ENCODE measurements around the gene FLOT1. TPM values are rescaled to one million over a fixed set of nuclear protein-coding genes. Genes with fewer than 3 reads are reported as not detected.
A peak's percentile ranks its signal among the peaks of the same experiment; 100 is the strongest.

Gene FLOT1
- total and polyA plus RNA-seq, 7 experiments from 2014 or later: 59.4 to 204 (median 85.4) TPM

DNA sequence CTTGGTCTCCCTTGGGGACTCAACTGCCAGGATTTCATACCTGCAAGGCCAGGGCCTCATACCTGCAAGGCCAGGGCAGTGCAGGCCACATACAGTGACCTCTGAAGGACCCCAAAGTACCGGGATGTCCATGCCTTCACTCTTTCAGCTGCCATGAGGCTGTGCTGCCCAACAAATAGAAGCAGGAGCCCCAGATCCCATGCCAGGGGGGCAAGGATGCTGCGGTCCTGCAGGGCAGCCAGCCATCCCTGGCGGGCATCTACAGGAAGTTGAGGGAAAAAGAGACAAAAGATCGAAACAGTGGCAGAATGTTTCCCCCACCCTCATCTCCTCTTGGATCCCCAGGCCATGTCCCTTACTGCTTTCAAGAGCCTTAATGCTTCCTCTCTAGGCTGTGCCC lies 52.5 kb downstream of the FLOT1 start:
- Mint-ChIP-seq H3K4me1 (peaks cover 45 to 50% (median 48%) of the 10 kb centered on the region in 7 donors), H3K27ac (peak overlapping the region; percentile 74 to 99 (median 87)), H3K27me3 (no peaks in the 10 kb centered on the region), H3K36me3 (peaks cover 5 to 23% (median 6%) of the 10 kb centered on the region in 5 donors), H3K4me3 (peak overlapping the region; percentile 71 to 100 (median 90)), H3K9me3 (no peaks in the 10 kb centered on the region)
- Histone ChIP-seq H3K4me3 (ENCODE audit: low read length) (peak overlapping the region; percentile 64), H3K27ac (ENCODE audit: low read depth, low read length) (peak overlapping the region; percentile 95), H3K9me3 (ENCODE audit: control insufficient read depth in 2 of 3, low read length in 3 of 3) (no peaks in the 10 kb centered on the region), H3K4me1 (ENCODE audit: control insufficient read depth in 2 of 2, insufficient read depth in 2 of 2, low read length in 2 of 2) (peaks cover 21 to 31% of the 10 kb centered on the region in 2 donors), H3K27me3 (ENCODE audit: control insufficient read depth in 2 of 2, insufficient read depth in 2 of 2, low read length in 2 of 2) (no peaks in the 10 kb centered on the region), H3K36me3 (ENCODE audit: control insufficient read depth in 2 of 3, insufficient read depth in 3 of 3, low read length in 3 of 3) (peaks cover 0 to 18% (median 0%) of the 10 kb centered on the region in 3 experiments)
- POLR2A ChIA-PET: interaction anchor here (0.7 to 5.3 kb wide), 5 partner anchors 9 to 75 kb away, joined by 3 to 38 read pairs (median 5); partner anchors contain the start of gene MDC1
- ATAC-seq (no peak), DNase-seq (no peak)
- CTCF ChIA-PET: interaction anchor here (1.4 to 2.9 kb wide), 3 partner anchors 11 to 32 kb away, joined by 5 to 12 read pairs (median 8); partner anchors contain the start of gene DHX16
- intact Hi-C loops (cut with micrococcal nuclease): loop anchor here in 1 of 2 donors (1.0 kb wide), 1 partner anchor 27 kb away; the partner anchor contains the start of gene MDC1

DNA sequence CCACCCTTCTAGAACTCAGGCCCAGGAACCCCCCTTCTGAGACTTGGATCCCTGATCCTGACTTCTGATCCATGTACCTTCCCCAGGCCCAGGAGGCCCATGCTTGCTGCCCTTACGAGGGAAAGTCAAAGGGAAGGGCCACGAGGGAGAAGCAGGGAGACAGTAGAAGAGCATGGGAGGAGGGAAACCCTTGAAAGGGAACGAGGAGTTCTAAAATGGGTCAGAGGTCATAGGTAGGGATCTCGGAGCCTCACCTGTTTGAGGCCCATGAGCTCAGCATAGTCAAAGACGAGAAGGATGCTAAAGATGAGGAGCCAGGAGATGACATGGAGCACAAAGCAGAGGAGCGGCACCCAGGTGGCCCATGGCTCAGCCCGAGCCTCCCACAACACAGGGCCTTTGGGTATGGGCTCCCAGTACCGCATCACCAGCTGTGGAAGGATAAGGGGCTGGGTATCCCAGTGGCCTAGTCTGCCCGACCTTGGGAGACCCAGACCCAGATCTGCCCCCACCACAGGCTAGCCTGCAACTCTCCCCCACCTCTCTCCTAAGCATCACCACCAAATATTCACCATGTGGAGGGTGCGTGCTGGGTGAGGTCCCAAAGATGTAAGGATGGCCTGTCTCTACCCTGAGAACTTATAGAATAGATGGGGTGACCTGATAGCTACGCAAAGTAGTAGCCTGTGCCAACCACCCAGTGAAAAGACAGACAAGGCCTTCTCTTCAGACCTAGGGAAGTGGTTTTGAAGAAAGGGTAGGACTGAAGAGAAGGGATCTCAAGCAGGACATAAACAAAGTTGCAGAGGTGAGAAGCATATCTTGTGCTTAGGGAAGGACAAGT lies 53.2 kb downstream of the FLOT1 start:
- peaks cover 0 to under 1% (median 0%) of the 10 kb centered on the region in 11 donors for H3K9me3 Mint-ChIP-seq
- Histone ChIP-seq H3K4me1 (ENCODE audit: control insufficient read depth in 2 of 2, insufficient read depth in 2 of 2, low read length in 2 of 2) (peaks cover 21 to 31% of the 10 kb centered on the region in 2 donors), H3K27me3 (ENCODE audit: control insufficient read depth in 2 of 2, insufficient read depth in 2 of 2, low read length in 2 of 2) (no peaks in the 10 kb centered on the region), H3K9me3 (ENCODE audit: control insufficient read depth in 2 of 3, low read length in 3 of 3) (no peaks in the 10 kb centered on the region), H3K27ac (ENCODE audit: low read depth, low read length) (peak overlapping the region; percentile 95), H3K4me3 (ENCODE audit: low read length) (no peak overlapping the region), H3K36me3 (ENCODE audit: control insufficient read depth in 2 of 3, insufficient read depth in 3 of 3, low read length in 3 of 3) (peaks cover 0 to 20% (median 0%) of the 10 kb centered on the region in 3 experiments)
- DNase-seq: no peak
- H3K27me3 Mint-ChIP-seq: no peaks in the 10 kb centered on the region
- peaks cover 6 to 27% (median 9%) of the 10 kb centered on the region in 5 donors for H3K36me3 Mint-ChIP-seq
- peak overlapping the region in 8 of 9 donors; percentile 78 to 99 (median 92) for H3K27ac Mint-ChIP-seq
- ATAC-seq: no peak
- intact Hi-C loops (cut with micrococcal nuclease): no loop called here
- H3K4me3 Mint-ChIP-seq: peak overlapping the region; percentile 81 to 100 (median 96)
- CTCF ChIA-PET: interaction anchor here (0.9 to 2.7 kb wide), 3 partner anchors 28 to 34 kb away, joined by 3 to 10 read pairs (median 4); partner anchors contain the start of gene MDC1
- H3K4me1 Mint-ChIP-seq: peaks cover 45 to 52% (median 48%) of the 10 kb centered on the region in 7 donors
- POLR2A ChIA-PET: interaction anchor here (0.7 to 5.3 kb wide), 11 partner anchors 8 to 74 kb away, joined by 3 to 38 read pairs (median 4); partner anchors contain the start of genes FLOT1, MDC1 and MRPS18B

DNA sequence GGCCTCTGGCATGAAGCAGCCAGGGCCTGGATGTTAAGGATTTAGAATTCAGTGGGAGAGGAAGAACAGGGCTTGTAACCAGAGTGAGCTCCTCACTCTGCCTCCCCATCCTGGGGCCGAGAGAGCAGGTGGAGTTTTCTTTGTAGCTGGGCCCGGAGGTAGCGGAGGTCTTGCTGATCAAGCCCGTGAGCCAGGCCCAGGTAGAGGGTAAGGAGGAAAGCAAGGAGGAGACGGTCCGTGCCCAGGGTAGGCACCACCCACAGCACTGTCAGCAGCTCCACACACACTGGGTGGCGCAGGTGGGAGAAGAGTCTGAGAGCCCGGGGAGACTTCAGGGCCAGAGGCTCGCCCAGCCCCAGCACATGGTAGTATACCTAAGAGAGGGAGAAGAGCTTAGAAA lies 53.9 kb downstream of the FLOT1 start:
- ChIA-PET CTCF (interaction anchor here (0.9 to 2.7 kb wide), 5 partner anchors 29 to 43 kb away, joined by 3 to 10 read pairs (median 4); partner anchors contain the start of gene MDC1), POLR2A (interaction anchor here (0.6 to 5.3 kb wide), 12 partner anchors 7 to 723 kb away, joined by 3 to 38 read pairs (median 4); partner anchors contain the start of genes FLOT1, MDC1 and MRPS18B)
- ATAC-seq (no peak), DNase-seq (no peak)
- Histone ChIP-seq H3K27ac (ENCODE audit: low read depth, low read length) (peak overlapping the region; percentile 95), H3K4me3 (ENCODE audit: low read length) (no peak overlapping the region), H3K36me3 (ENCODE audit: control insufficient read depth in 2 of 3, insufficient read depth in 3 of 3, low read length in 3 of 3) (peaks cover 0 to 27% (median 0%) of the 10 kb centered on the region in 3 experiments), H3K4me1 (ENCODE audit: control insufficient read depth in 2 of 2, insufficient read depth in 2 of 2, low read length in 2 of 2) (peaks cover 21 to 31% of the 10 kb centered on the region in 2 donors), H3K27me3 (ENCODE audit: control insufficient read depth in 2 of 2, insufficient read depth in 2 of 2, low read length in 2 of 2) (no peaks in the 10 kb centered on the region), H3K9me3 (ENCODE audit: control insufficient read depth in 2 of 3, low read length in 3 of 3) (no peaks in the 10 kb centered on the region)
- peaks cover 0 to 5% (median 0%) of the 10 kb centered on the region in 11 donors for H3K9me3 Mint-ChIP-seq
- H3K27me3 Mint-ChIP-seq: no peaks in the 10 kb centered on the region
- intact Hi-C loops (cut with micrococcal nuclease): no loop called here
- H3K4me1 Mint-ChIP-seq: peaks cover 45 to 56% (median 48%) of the 10 kb centered on the region in 7 donors
- peaks cover 6 to 34% (median 9%) of the 10 kb centered on the region in 5 donors for H3K36me3 Mint-ChIP-seq
- peak overlapping the region; percentile 65 to 99 (median 92) for H3K27ac Mint-ChIP-seq
- H3K4me3 Mint-ChIP-seq: peak overlapping the region; percentile 90 to 100 (median 97)

DNA sequence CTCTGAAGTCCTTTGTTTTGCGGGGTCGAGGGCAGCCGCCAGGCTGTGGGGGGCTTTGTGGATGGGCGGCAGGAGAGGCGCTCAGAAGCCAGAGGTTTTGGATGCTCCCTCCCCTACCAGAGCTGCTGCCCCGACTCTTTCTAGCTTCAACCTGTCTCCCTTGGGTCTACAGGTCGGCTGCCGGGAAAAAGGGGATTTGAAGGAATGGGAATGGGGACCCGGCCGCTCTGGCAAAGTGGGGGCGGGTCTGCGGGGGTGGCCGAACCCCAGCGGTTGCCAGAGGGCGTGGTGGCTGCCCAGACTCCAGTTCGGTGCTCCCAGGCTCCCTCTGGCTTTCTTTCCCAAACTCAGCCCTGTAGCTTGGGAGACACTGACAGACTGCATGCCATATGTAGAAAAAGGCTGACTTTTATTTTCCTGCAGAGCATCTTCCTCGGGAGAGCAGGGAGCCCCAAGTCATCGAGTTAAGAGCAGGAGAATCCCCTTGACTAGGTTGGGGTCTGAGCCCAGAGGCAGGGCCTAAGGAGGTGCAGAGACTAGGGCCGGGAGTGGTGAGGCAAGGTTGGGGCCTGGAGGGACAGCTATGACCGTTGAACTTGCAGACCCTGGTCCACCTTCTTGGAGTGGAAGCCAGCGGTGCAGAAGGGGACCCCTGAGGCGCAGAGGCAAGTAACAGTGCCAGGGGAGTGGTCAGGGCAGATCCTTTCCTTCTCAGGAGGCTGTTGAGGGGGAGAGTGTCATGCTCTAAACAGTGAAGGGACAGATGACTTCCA lies 54.6 kb downstream of the FLOT1 start:
- CTCF ChIA-PET: interaction anchor here (0.8 to 2.7 kb wide), 5 partner anchors 9 to 43 kb away, joined by 3 to 10 read pairs (median 3); partner anchors contain the start of gene MDC1
- Mint-ChIP-seq H3K9me3 (peaks cover 0 to 5% (median 0%) of the 10 kb centered on the region in 11 donors), H3K27me3 (no peaks in the 10 kb centered on the region), H3K36me3 (peaks cover 6 to 41% (median 11%) of the 10 kb centered on the region in 5 donors), H3K4me3 (peak overlapping the region; percentile 90 to 100 (median 97)), H3K4me1 (peaks cover 45 to 56% (median 48%) of the 10 kb centered on the region in 7 donors), H3K27ac (peak overlapping the region; percentile 65 to 99 (median 92))
- peak overlapping the region; percentile 98 for H3K4me3 ChIP-seq (ENCODE audit: low read length)
- intact Hi-C loops (cut with micrococcal nuclease): loop anchor here in 1 of 2 donors (1.0 kb wide), 1 partner anchor 71 kb away; the partner anchor contains the start of genes MRPS18B and PPP1R10
- peaks cover 0 to 34% (median 0%) of the 10 kb centered on the region in 3 experiments for H3K36me3 ChIP-seq (ENCODE audit: control insufficient read depth in 2 of 3, insufficient read depth in 3 of 3, low read length in 3 of 3)
- H3K4me1 ChIP-seq (ENCODE audit: control insufficient read depth in 2 of 2, insufficient read depth in 2 of 2, low read length in 2 of 2): peaks cover 21 to 31% of the 10 kb centered on the region in 2 donors
- no peak for ATAC-seq
- no peaks in the 10 kb centered on the region for H3K9me3 ChIP-seq (ENCODE audit: control insufficient read depth in 2 of 3, low read length in 3 of 3)
- DNase-seq: no peak
- peak overlapping the region; percentile 95 for H3K27ac ChIP-seq (ENCODE audit: low read depth, low read length)
- H3K27me3 ChIP-seq (ENCODE audit: control insufficient read depth in 2 of 2, insufficient read depth in 2 of 2, low read length in 2 of 2): no peaks in the 10 kb centered on the region
- POLR2A ChIA-PET: interaction anchor here (0.6 to 5.3 kb wide), 13 partner anchors 7 to 723 kb away, joined by 3 to 38 read pairs (median 3); partner anchors contain the start of genes FLOT1, MDC1, MRPS18B and TUBB

DNA sequence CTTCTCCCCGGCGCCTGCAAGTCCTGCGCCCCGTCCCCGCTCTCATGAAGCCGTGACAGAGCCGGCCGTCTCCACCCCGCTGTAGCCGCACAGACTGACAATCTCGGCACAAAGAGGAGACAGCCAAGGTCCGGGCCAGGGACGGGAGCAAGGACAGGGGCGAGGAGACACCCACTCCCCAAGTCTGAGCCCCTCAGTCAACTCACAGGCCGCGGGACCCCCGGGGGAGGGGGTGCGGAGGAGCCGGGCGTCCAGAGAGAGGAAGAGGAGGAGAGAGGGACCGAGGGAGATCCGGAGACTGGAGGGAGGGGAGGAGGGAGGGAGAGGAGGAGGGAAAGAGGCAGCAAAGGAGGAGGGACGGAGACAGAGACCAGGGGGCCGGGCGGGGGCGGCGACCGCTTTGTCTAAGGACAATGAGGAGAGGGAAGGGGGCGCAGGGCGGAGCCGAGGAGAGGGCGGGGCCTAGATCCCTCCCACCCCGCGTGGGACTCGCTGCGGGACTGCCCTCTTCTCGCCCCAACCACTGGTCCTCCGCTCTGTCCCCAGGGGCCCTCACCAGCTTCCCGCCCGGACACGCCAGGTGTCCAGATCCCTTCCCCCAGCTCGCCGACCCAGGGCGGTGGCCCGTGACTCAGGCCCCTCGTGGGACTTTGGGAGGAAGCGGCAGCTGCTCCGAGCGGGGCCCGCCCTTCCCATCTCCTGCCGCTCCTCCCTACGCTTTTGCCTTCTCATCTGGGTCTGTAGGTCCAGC lies 55.4 kb downstream of the FLOT1 start:
- H3K4me3 Mint-ChIP-seq: peak overlapping the region; percentile 90 to 100 (median 97)
- H3K27me3 Mint-ChIP-seq: no peaks in the 10 kb centered on the region
- peaks cover 10 to 48% (median 18%) of the 10 kb centered on the region in 5 donors for H3K36me3 Mint-ChIP-seq
- no peaks in the 10 kb centered on the region for H3K9me3 ChIP-seq (ENCODE audit: control insufficient read depth in 2 of 3, low read length in 3 of 3)
- H3K9me3 Mint-ChIP-seq: peaks cover 0 to 5% (median 0%) of the 10 kb centered on the region in 11 donors
- CTCF ChIA-PET: interaction anchor here (0.8 to 2.7 kb wide), 3 partner anchors 8 to 44 kb away, joined by 3 to 10 read pairs (median 10); no protein-coding TSS in a partner anchor
- POLR2A ChIA-PET: interaction anchor here (0.5 to 3.3 kb wide), 9 partner anchors 8 to 55 kb away, joined by 3 to 23 read pairs (median 4); partner anchors contain the start of genes FLOT1, MDC1 and TUBB
- ATAC-seq (peak; percentile 58), DNase-seq (peak; percentile 34 to 89 (median 42))
- intact Hi-C loops (cut with micrococcal nuclease): loop anchor here (1.0 kb wide), 2 partner anchors 30 to 70 kb away; partner anchors contain the start of genes MDC1 (in 1 of the 2), MRPS18B (in 1 of the 2) and PPP1R10 (in 1 of the 2)
- peaks cover 0 to 36% (median 0%) of the 10 kb centered on the region in 3 experiments for H3K36me3 ChIP-seq (ENCODE audit: control insufficient read depth in 2 of 3, insufficient read depth in 3 of 3, low read length in 3 of 3)
- H3K4me1 ChIP-seq (ENCODE audit: control insufficient read depth in 2 of 2, insufficient read depth in 2 of 2, low read length in 2 of 2): peaks cover 21 to 31% of the 10 kb centered on the region in 2 donors
- peak overlapping the region; percentile 98 for H3K4me3 ChIP-seq (ENCODE audit: low read length)
- H3K27ac Mint-ChIP-seq: peak overlapping the region; percentile 88 to 99 (median 97)
- peak overlapping the region; percentile 95 for H3K27ac ChIP-seq (ENCODE audit: low read depth, low read length)
- peaks cover 45 to 56% (median 46%) of the 10 kb centered on the region in 7 donors for H3K4me1 Mint-ChIP-seq
- no peaks in the 10 kb centered on the region for H3K27me3 ChIP-seq (ENCODE audit: control insufficient read depth in 2 of 2, insufficient read depth in 2 of 2, low read length in 2 of 2)

Measured in naive thymus-derived CD4-positive, alpha-beta T cell (primary cell).